Sigmoid colon (tissue), 7 donors: Measurements from ENCODE around the gene TMEM108. TPM values are rescaled to one million over a fixed set of nuclear protein-coding genes. Genes with fewer than 3 reads are reported as not detected.

Experiments used
- DNase-seq: peaks from one replicate; pipeline ENCODE4 v3.0.0-alpha.2; 2019
- H3K27ac ChIP-seq, 4 donors: fragments of 200-600 bp; sonication (generic); one replicate each; pipeline ENCODE4 v1.5.1; 2016 to 2019; ENCODE audit warnings: mild to moderate bottlenecking in 1 of 4
- H3K27me3 ChIP-seq, 3 donors: fragments of 200-600 bp; sonication (generic); one replicate each; pipeline ENCODE4 v1.5.1; 2019; ENCODE audit warnings: mild to moderate bottlenecking in 1 of 3
- H3K36me3 ChIP-seq, 4 donors: fragments of 200-600 bp; sonication (generic); one replicate each; pipeline ENCODE4 v1.5.1; 2016 to 2019
- H3K4me1 ChIP-seq, 4 donors: fragments of 200-600 bp; sonication (generic); one replicate each; pipeline ENCODE4 v1.5.1; 2017 to 2019
- H3K4me3 ChIP-seq, 4 donors: fragments of 200-600 bp; sonication (generic); one replicate each; pipeline ENCODE4 v1.5.1; 2017 to 2019; ENCODE audit warnings: mild to moderate bottlenecking in 2 of 4, moderate library complexity in 1 of 4
- H3K9me3 ChIP-seq, 4 donors: fragments of 200-600 bp in 3 of 4; sonication (generic) in 3 of 4; one replicate each; pipeline versions ENCODE4 v1.5.1 to v1.6.1; 2013 to 2019
- EP300 ChIP-seq, 4 donors: sonication (generic); formaldehyde crosslinking; IDR thresholded peaks; one replicate each; pipeline ENCODE4 v1.6.1; 2017; ENCODE audit warnings: antibody characterized with exemption in 4 of 4
- POLR2A ChIP-seq, 2 donors: fragments of 450-650 bp; IDR thresholded peaks; one replicate each; pipeline ENCODE4 v1.6.1; 2016; ENCODE audit warnings: antibody characterized with exemption in 2 of 2, mild to moderate bottlenecking in 2 of 2, moderate library complexity in 2 of 2
- POLR2AphosphoS5 ChIP-seq, 4 donors: sonication (generic); formaldehyde crosslinking; IDR thresholded peaks; one replicate each; pipeline ENCODE4 v1.6.1; 2017; ENCODE audit warnings: antibody characterized with exemption in 4 of 4
- WGBS, 2 donors: extraction: QIAGEN DNeasy Blood & Tissue Kit; methylation state at CpG; one replicate each; pipeline ENCODE4 v1.1.7; 2013; 5-methylcytosine and 5-hydroxymethylcytosine counted together
- intact Hi-C: fragments of 100-400 bp; cut with DNase I; formaldehyde crosslinking; loops from one replicate; pipeline ENCODE4 v1.15.1; 2023
- polyA plus RNA-seq, 3 donors: library from polyadenylated mRNA; stranded (reverse); fragments of 200-250 nt; gene quantifications; one replicate each; pipeline ENCODE4 v1.2.3, GENCODE V29; 2013
- total RNA-seq, 4 donors: library from RNA; depleted of rRNA; stranded (reverse); fragments of >200 nt; gene quantifications; one replicate each; pipeline ENCODE4 v1.1.0, GENCODE V29; 2016
- TF ChIP-seq, protein P1 (sequence below), 4 experiments: fragments of 450-650 bp in 3 of 4; fragments of 200-600 bp in 1 of 4; IDR thresholded peaks; one replicate each; pipeline ENCODE4 v1.5.1; 2016 to 2019; ENCODE audit warnings: antibody characterized with exemption in 4 of 4, mild to moderate bottlenecking in 3 of 4, moderate library complexity in 2 of 4
- donor health status: healthy with polysubstance abuse.
- donor health status: Bipolar disorder and iron deficiency.
- donor health status: healthy.

Gene TMEM108
- total and polyA plus RNA-seq, 7 donors, result 0.71 to 3.0 (median 0.86) TPM; not detected in 2

DNA sequence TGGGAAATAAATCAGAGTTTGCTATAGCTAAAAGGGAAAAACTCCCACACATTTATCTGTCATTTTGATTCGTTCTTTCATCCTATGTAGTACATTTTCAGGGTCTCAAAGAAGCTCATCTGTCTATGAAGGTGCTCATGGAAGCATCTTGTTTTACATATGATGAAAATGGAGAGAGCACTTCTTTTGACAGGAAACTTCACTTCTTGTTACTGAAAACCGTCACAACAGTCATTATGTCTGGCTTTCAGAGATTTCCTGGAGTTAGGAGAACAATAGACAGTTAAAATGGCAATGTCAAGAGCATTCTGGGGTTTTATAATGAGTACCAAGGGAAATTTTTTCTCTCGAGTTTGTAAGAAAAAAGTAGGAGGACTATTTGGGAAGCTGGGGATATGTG lies 83.3 kb downstream of the TMEM108 start:
- Histone ChIP-seq H3K36me3 (no peaks in the 10 kb centered on the region), H3K9me3 (no peaks in the 10 kb centered on the region), H3K27ac (no peak overlapping the region), H3K4me1 (no peaks in the 10 kb centered on the region), H3K27me3 (no peaks in the 10 kb centered on the region), H3K4me3 (no peak overlapping the region)
- intact Hi-C loops, result no loop called here
- TF ChIP-seq EP300 (IDR thresholded peaks at IDR 0.05), result no peak
- TF ChIP-seq, protein P1, sequence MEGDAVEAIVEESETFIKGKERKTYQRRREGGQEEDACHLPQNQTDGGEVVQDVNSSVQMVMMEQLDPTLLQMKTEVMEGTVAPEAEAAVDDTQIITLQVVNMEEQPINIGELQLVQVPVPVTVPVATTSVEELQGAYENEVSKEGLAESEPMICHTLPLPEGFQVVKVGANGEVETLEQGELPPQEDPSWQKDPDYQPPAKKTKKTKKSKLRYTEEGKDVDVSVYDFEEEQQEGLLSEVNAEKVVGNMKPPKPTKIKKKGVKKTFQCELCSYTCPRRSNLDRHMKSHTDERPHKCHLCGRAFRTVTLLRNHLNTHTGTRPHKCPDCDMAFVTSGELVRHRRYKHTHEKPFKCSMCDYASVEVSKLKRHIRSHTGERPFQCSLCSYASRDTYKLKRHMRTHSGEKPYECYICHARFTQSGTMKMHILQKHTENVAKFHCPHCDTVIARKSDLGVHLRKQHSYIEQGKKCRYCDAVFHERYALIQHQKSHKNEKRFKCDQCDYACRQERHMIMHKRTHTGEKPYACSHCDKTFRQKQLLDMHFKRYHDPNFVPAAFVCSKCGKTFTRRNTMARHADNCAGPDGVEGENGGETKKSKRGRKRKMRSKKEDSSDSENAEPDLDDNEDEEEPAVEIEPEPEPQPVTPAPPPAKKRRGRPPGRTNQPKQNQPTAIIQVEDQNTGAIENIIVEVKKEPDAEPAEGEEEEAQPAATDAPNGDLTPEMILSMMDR (IDR thresholded peaks at IDR 0.05), result no peak
- TF ChIP-seq POLR2A (IDR thresholded peaks at IDR 0.05), result no peak
- TF ChIP-seq POLR2AphosphoS5 (IDR thresholded peaks at IDR 0.05), result no peak
- WGBS, 2 donors, result 48 to 65% methylated on average over 3 of the region's 3 CpGs
- no peak for DNase-seq

DNA sequence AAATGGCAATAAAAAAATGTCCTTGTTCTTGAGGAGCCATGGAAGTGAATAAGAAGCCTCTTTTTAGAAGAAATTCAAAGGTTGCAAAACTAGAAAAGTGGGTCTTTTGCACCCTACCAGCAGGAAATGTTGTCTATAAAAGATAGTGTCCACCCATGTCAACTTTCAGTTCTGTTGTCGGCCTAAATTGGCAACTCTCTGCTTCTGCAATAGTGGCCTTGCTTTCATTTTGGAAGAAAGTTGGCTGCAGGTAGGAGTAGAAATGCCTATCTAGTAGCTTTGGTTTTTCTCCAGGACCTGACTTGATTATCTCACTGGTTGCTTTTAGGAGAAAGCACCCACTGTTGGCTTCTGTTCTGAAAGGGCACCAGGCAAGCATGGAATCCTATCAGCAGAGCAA lies 85.4 kb downstream of the TMEM108 start:
- WGBS, 2 donors, result 84 to 88% methylated on average over 1 of the region's 1 CpG
- no peaks in the 10 kb centered on the region for H3K36me3 ChIP-seq
- intact Hi-C loops, result no loop called here

DNA sequence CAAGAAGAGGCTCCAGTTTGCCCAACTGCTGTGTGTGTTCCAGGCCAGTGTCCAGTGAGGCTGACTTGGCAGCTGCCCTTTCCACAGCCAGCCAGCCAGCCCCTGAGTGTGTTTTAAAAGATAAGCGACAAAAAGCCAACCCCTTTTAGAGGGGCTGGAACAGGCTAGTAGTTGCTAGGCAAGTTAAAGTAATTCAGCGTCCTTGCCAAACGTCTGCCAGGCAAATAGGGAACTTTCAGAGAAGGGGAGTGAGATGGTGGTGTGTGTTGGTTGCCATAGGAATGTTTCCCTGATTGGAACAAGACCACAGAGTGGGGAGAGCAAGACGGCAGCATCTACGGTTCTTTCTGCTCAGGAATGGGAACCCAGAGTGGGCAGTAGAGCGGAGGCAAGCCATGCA lies 86.3 kb downstream of the TMEM108 start:
- WGBS, 2 donors, result 33 to 37% methylated on average over 6 of the region's 6 CpGs
- H3K27ac ChIP-seq, result no peak overlapping the region
- intact Hi-C loops, result no loop called here
- TF ChIP-seq POLR2AphosphoS5 (IDR thresholded peaks at IDR 0.05) (no peak), POLR2A (IDR thresholded peaks at IDR 0.05) (no peak), EP300 (IDR thresholded peaks at IDR 0.05) (no peak)
- TF ChIP-seq, protein P1 (IDR thresholded peaks at IDR 0.05), result no peak
- no peaks in the 10 kb centered on the region for H3K4me1 ChIP-seq
- no peaks in the 10 kb centered on the region for H3K36me3 ChIP-seq
- no peaks in the 10 kb centered on the region for H3K27me3 ChIP-seq
- no peak overlapping the region for H3K4me3 ChIP-seq
- H3K9me3 ChIP-seq, result no peaks in the 10 kb centered on the region
- DNase-seq, result no peak

More for the DNA sequence above, 85.4 kb downstream of the TMEM108 start:
- DNase-seq, result no peak
- no peaks in the 10 kb centered on the region for H3K27me3 ChIP-seq
- TF ChIP-seq, protein P1 (IDR thresholded peaks at IDR 0.05), result no peak
- H3K9me3 ChIP-seq, result no peaks in the 10 kb centered on the region
- H3K4me3 ChIP-seq, result no peak overlapping the region
- H3K27ac ChIP-seq, result no peak overlapping the region
- no peaks in the 10 kb centered on the region for H3K4me1 ChIP-seq

DNA sequence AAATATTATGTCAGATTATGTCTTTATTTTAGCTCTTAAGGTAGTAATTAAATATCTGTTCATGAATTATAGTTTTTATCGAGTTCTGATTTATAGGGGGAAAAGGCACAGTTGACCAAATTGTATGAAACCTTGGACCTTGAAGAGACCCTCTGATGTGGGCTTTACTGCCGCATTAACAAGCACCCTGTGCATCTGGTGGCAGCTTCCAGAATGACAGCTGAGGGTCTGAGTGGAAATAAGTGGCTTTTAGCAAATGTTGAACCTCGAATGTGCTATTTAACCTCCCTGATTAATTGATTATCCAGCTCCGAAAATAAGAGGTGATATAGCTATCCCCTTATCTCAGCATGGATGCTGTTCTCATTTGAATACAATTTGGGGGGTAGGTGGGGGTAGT lies 87.0 kb downstream of the TMEM108 start:
- H3K27ac ChIP-seq, result no peak overlapping the region
- no peak overlapping the region for H3K4me3 ChIP-seq
- TF ChIP-seq POLR2AphosphoS5 (IDR thresholded peaks at IDR 0.05) (no peak), POLR2A (IDR thresholded peaks at IDR 0.05) (no peak), EP300 (IDR thresholded peaks at IDR 0.05) (no peak)
- TF ChIP-seq, protein P1 (IDR thresholded peaks at IDR 0.05), result no peak
- no peaks in the 10 kb centered on the region for H3K4me1 ChIP-seq
- 60 to 74% methylated on average over 4 of the region's 4 CpGs for whole genome bisulfite sequencing, 2 donors
- no peaks in the 10 kb centered on the region for H3K36me3 ChIP-seq
- DNase-seq, result no peak
- intact Hi-C loops, result no loop called here
- no peaks in the 10 kb centered on the region for H3K27me3 ChIP-seq
- no peaks in the 10 kb centered on the region for H3K9me3 ChIP-seq

DNA sequence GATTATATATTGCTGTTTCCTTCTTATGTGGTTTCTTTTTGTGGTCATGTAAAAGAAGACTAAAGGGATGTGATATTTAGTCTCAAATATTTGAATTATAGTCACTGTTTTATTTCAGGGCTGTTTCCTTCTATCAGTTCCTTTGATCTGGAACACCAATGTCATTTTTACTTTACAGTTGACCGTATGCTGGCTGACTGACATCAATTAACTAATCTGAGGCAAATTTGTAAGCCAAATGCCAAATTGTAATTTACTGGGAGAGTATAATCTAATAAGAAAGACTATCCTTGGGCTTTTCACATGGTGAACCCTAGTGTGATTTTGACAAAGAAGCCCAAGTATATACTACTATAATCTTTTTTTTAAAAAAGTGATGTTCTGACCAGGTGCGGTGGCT lies 87.6 kb downstream of the TMEM108 start:
- no peak overlapping the region for H3K27ac ChIP-seq
- WGBS, 2 donors, result 61 to 74% methylated on average over 2 of the region's 2 CpGs
- no peaks in the 10 kb centered on the region for H3K36me3 ChIP-seq
- TF ChIP-seq, protein P1 (IDR thresholded peaks at IDR 0.05), result no peak
- TF ChIP-seq POLR2A (IDR thresholded peaks at IDR 0.05) (no peak), POLR2AphosphoS5 (IDR thresholded peaks at IDR 0.05) (no peak), EP300 (IDR thresholded peaks at IDR 0.05) (no peak)
- no peaks in the 10 kb centered on the region for H3K27me3 ChIP-seq
- H3K4me1 ChIP-seq, result no peaks in the 10 kb centered on the region
- no peak for DNase-seq
- intact Hi-C loops, result no loop called here
- no peak overlapping the region for H3K4me3 ChIP-seq
- H3K9me3 ChIP-seq, result no peaks in the 10 kb centered on the region
